Thoracic aorta (tissue), 2 donors: ENCODE results near the gene SIGLEC12. TPM values are rescaled to one million over a fixed set of nuclear protein-coding genes. Genes with fewer than 3 reads are reported as not detected.

Experiments
- ATAC-seq: fragments of 150-250 bp; one replicate; pipeline ENCODE4 v1.8.0; 2017; ENCODE audit warnings: low read depth; ENCODE audit not compliant: insufficient number of reproducible peaks, low FRiP score
- DNase-seq: peaks from one replicate; pipeline ENCODE4 v3.0.0-alpha.2; 2020; ENCODE audit warnings: low spot score
- H3K27ac ChIP-seq, 2 donors: fragments of 200-600 bp; sonication (generic); 1 replicate in 1 of 2; 2 replicates in 1 of 2; pipeline ENCODE4 v1.5.1; 2016; ENCODE audit warnings: mild to moderate bottlenecking in 2 of 2, moderate library complexity in 2 of 2
- H3K27me3 ChIP-seq: fragments of 200-600 bp; sonication (generic); replicated peaks from 2 replicates; pipeline ENCODE4 v1.6.0; 2016; ENCODE audit warnings: mild to moderate bottlenecking; ENCODE audit not compliant: insufficient read depth
- H3K36me3 ChIP-seq: fragments of 200-600 bp; sonication (generic); one replicate; pipeline ENCODE4 v1.5.1; 2016
- H3K4me1 ChIP-seq, 2 donors: fragments of 200-600 bp; sonication (generic); 1 replicate in 1 of 2; 2 replicates in 1 of 2; pipeline versions ENCODE4 v1.5.1 to v1.6.0; 2016; ENCODE audit warnings: low read depth in 2 of 2, mild to moderate bottlenecking in 1 of 2; ENCODE audit not compliant: control insufficient read depth in 1 of 2
- H3K4me3 ChIP-seq: fragments of 200-600 bp; sonication (generic); 2 replicates; pipeline ENCODE4 v1.5.1; 2016; ENCODE audit warnings: mild to moderate bottlenecking
- H3K9me3 ChIP-seq: fragments of 200-600 bp; sonication (generic); 2 replicates; pipeline ENCODE4 v1.5.1; 2016
- total RNA-seq, 2 donors: library from RNA; depleted of rRNA; stranded (reverse); fragments of >200 nt; gene quantifications; one replicate each; pipeline versions ENCODE4 v1.1.0 to v1.2.3, GENCODE V29; 2016
- TF ChIP-seq, protein P1 (sequence below): fragments of 200-600 bp; sonication (generic); IDR thresholded peaks from one replicate; pipeline ENCODE4 v1.5.1; 2019; ENCODE audit warnings: antibody characterized with exemption

SIGLEC12 gene
- total RNA-seq, 2 donors from 2014 or later = 2.2 TPM; not detected in 1

DNA sequence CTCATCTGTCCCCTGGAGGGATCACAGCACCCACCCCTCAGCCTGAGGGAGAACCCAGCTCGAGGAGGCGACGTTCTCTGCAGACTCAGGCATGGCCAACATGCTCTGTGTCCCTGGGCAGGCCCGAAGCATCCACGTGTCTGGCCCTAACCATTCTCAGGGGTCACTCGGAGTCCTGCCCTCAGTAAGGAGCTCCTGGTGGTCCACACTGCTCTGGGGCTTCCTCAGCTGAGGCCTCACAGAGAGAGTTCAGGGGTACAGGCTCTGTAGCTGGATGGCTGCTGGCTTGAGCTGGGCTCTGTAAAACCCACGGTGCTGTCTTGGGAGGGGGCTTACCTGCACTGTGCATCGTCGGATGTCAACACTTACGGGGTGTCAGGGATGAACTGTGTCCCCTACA lies 38.9 kb downstream of the SIGLEC12 start:
- H3K9me3 ChIP-seq = no peaks in the 10 kb centered on the region
- no peaks in the 10 kb centered on the region for H3K4me1 ChIP-seq
- ATAC-seq (no peak), DNase-seq (no peak)
- H3K36me3 ChIP-seq = no peaks in the 10 kb centered on the region
- H3K27me3 ChIP-seq = no peaks in the 10 kb centered on the region
- H3K4me3 ChIP-seq = no peak overlapping the region
- H3K27ac ChIP-seq = no peak overlapping the region
- TF ChIP-seq, protein P1, sequence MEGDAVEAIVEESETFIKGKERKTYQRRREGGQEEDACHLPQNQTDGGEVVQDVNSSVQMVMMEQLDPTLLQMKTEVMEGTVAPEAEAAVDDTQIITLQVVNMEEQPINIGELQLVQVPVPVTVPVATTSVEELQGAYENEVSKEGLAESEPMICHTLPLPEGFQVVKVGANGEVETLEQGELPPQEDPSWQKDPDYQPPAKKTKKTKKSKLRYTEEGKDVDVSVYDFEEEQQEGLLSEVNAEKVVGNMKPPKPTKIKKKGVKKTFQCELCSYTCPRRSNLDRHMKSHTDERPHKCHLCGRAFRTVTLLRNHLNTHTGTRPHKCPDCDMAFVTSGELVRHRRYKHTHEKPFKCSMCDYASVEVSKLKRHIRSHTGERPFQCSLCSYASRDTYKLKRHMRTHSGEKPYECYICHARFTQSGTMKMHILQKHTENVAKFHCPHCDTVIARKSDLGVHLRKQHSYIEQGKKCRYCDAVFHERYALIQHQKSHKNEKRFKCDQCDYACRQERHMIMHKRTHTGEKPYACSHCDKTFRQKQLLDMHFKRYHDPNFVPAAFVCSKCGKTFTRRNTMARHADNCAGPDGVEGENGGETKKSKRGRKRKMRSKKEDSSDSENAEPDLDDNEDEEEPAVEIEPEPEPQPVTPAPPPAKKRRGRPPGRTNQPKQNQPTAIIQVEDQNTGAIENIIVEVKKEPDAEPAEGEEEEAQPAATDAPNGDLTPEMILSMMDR = no peak

DNA sequence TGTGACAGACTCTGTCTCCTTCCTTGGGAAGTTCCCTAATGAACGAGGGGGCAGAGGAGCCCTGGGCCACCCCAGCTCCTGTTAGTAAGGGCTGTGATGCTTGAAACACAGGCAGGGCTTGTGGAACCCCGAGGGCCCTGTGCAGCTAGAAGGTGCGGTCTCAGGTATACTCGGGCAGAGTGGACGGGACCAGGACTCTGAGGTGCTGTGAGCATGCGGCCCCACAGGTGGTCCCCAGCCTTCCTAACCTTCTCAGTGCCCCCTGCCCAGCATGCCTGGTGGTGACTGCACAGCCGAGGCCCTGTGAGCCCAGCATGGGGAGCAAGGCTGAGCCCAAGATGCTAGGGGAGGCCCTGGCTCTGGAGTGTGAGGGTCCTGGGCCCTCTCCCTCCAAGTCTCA lies 39.3 kb downstream of the SIGLEC12 start:
- ATAC-seq = no peak
- no peak for DNase-seq
- Histone ChIP-seq H3K27me3 (no peaks in the 10 kb centered on the region), H3K4me3 (no peak overlapping the region), H3K4me1 (no peaks in the 10 kb centered on the region), H3K9me3 (no peaks in the 10 kb centered on the region), H3K27ac (no peak overlapping the region), H3K36me3 (no peaks in the 10 kb centered on the region)
- TF ChIP-seq, protein P1 = no peak

DNA sequence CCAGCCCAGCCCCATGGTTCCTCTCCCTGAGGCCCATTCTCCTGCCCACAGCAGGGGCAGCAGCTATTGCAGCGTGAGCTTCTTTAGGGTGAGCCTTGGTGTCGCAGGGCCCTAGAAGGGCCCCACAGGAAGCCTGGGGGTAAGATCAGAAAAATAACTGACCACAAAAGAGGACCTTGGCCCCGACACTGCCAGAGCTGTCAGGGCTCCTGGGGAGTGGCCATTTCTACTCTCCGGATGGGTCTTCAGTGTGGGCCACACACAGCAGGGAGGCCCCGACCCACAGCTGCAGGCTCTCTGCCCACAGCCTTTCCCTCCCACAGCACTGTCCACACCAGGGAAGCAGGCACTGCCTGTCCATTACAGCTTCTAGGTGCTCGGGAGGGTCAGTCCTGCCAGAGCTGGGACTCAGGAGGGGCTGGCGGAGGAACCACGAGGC lies 39.9 kb downstream of the SIGLEC12 start:
- no peaks in the 10 kb centered on the region for H3K27me3 ChIP-seq

DNA sequence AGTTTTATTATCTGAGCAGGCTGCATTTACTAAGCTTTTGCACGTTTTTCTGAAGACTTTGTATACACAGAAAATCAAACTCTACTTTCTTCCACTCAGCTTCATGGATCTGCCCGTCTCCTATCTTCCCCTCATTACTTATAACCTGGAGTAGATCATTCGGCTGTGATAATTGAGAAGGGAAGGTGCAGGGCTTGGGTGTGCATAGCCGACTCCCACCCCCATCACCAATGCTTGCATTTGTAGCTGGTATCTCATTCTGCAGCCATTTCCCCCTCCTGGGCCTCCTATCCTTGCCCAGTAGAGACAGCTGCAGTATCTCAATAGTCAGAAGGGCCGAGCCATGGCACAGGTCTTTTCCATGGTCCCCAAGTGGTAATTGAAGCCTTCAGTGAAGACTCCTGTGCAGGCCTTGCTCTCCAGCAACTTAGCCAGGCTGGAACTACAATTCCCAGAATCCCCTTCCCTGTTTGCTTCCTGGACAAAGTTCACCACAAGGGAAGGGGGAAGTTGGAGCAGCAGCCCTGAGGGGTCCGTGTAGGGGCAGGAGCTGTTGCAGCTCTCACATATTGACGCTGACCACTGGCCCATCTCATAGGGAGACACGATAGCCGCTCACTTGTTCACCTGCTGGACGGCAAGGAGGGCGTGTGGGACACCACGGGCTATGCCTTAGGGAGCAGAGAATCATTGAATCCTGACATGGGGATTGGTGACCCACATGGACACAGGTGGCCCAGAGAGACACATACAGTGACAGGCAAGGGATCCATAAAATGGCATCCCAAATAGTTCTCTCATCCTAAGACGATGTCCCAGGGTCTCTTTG lies 41.2 kb downstream of the SIGLEC12 start:
- H3K27ac ChIP-seq = no peak overlapping the region
- no peaks in the 10 kb centered on the region for H3K4me1 ChIP-seq
- TF ChIP-seq, protein P1 = no peak
- no peaks in the 10 kb centered on the region for H3K27me3 ChIP-seq
- H3K36me3 ChIP-seq = no peaks in the 10 kb centered on the region
- ATAC-seq (no peak), DNase-seq (no peak)
- no peak overlapping the region for H3K4me3 ChIP-seq
- H3K9me3 ChIP-seq = no peaks in the 10 kb centered on the region

More for the DNA sequence above, 39.9 kb downstream of the SIGLEC12 start:
- H3K27ac ChIP-seq = no peak overlapping the region
- no peaks in the 10 kb centered on the region for H3K4me1 ChIP-seq
- DNase-seq = no peak
- H3K36me3 ChIP-seq = no peaks in the 10 kb centered on the region
- TF ChIP-seq, protein P1 = no peak
- H3K4me3 ChIP-seq = no peak overlapping the region
- ATAC-seq = no peak
- no peaks in the 10 kb centered on the region for H3K9me3 ChIP-seq

DNA sequence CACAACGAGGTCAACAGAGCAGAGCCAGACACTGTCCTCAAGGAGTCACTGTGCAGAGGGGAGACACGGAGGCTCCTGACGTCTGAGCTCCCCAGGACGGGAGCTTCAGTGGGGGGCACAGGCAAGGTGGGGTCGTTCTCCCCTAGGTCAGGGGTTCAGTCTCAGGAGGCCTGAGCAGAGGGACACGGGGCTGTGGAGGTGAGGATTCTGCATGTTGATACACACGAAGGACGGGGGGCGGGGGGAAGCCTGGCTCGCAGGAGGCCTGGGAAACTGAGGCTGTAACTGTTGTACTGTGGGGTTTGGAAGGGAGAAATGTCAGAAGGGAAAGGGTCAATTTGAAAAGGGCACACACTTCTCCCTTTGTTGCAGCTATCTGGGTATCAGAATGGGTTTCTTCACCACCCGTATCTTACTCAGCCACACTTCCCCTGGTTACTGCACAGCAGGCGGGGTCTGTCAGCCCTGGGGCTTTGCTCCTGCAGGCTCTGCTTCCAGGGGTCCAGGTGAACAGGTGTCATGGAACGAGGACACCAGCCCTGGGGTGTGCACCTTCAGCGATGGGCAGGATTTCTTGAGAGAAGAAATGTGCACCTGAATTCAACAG lies 42.6 kb downstream of the SIGLEC12 start:
- TF ChIP-seq, protein P1 = no peak
- ATAC-seq (no peak), DNase-seq (no peak)
- Histone ChIP-seq H3K9me3 (no peaks in the 10 kb centered on the region), H3K27ac (no peak overlapping the region), H3K36me3 (no peaks in the 10 kb centered on the region), H3K4me3 (no peak overlapping the region), H3K27me3 (no peaks in the 10 kb centered on the region), H3K4me1 (no peaks in the 10 kb centered on the region)
